K562 (cell line): ENCODE measurements around the gene SMARCC1. TPM values are rescaled to one million over a fixed set of nuclear protein-coding genes. Genes with fewer than 3 reads are reported as not detected.

Experiments
- ATF7 ChIP-seq: fragments of 450-650 bp; IDR thresholded peaks from 2 replicates; pipeline ENCODE4 v1.7.1; 2014; ENCODE audit warnings: mild to moderate bottlenecking, moderate library complexity
- CTCF ChIP-seq, 3 experiments: IDR thresholded peaks in 2 of 3; conservative IDR thresholded peaks in 1 of 3; 2 replicates each; pipeline ENCODE4 v1.5.1; 2011 to 2012; ENCODE audit warnings: low read length in 3 of 3, mild to moderate bottlenecking in 3 of 3, control low read depth in 2 of 3, improper control_type of control experiment in 1 of 3, inconsistent platforms in 1 of 3, low read depth in 1 of 3, mixed read lengths in 1 of 3, moderate library complexity in 1 of 3; ENCODE audit not compliant: insufficient read depth in 2 of 3
- DEAF1 ChIP-seq: fragments of 450-650 bp; formaldehyde crosslinking; IDR thresholded peaks from 2 replicates; pipeline ENCODE4 v1.4.0; 2020; ENCODE audit warnings: mild to moderate bottlenecking, moderate library complexity
- E2F5 ChIP-seq: sonication (generic); formaldehyde crosslinking; IDR thresholded peaks from 2 replicates; pipeline ENCODE4 v1.8.0; 2022; ENCODE audit warnings: mild to moderate bottlenecking, missing genetic modification reagents
- ERF ChIP-seq: fragments of 450-650 bp; formaldehyde crosslinking; IDR thresholded peaks from 2 replicates; pipeline ENCODE4 v1.4.0; 2020; ENCODE audit warnings: mild to moderate bottlenecking, mixed read lengths
- ETV5 ChIP-seq: sonication (generic); formaldehyde crosslinking; IDR thresholded peaks from 2 replicates; pipeline ENCODE4 v1.4.0; 2020; ENCODE audit warnings: low read depth, mild to moderate bottlenecking, missing genetic modification reagents
- FIP1L1 ChIP-seq: fragments of 200-400 bp; formaldehyde crosslinking; IDR thresholded peaks from 2 replicates; pipeline ENCODE4 v1.6.1; 2018; ENCODE audit warnings: mild to moderate bottlenecking, low read depth, low read length; ENCODE audit not compliant: poor library complexity, severe bottlenecking
- KAT2B ChIP-seq: IDR thresholded peaks from one replicate; pipeline ENCODE4 v1.6.1; 2012; ENCODE audit warnings: low read depth, mild to moderate bottlenecking, control low read depth, inconsistent platforms, low read length, moderate library complexity
- KLF13 ChIP-seq: fragments of 450-650 bp; IDR thresholded peaks from 2 replicates; pipeline ENCODE4 v1.6.1; 2016; ENCODE audit warnings: missing genetic modification characterization, low read depth, mild to moderate bottlenecking, missing compliant biosample characterization, moderate library complexity, borderline replicate concordance
- KLF16 ChIP-seq: IDR thresholded peaks from 2 replicates; pipeline ENCODE4 v1.6.1; 2016; ENCODE audit warnings: antibody characterized with exemption
- MLLT1 ChIP-seq, 2 experiments: fragments of 450-650 bp; IDR thresholded peaks; 2 replicates each; pipeline ENCODE4 v1.6.1; 2016
- NCOA4 ChIP-seq: fragments of 450-650 bp; IDR thresholded peaks from 2 replicates; pipeline ENCODE4 v1.6.1; 2018; ENCODE audit warnings: mild to moderate bottlenecking; ENCODE audit not compliant: partially characterized antibody
- NCOR1 ChIP-seq: fragments of 450-650 bp; IDR thresholded peaks from 2 replicates; pipeline ENCODE4 v1.6.1; 2016; ENCODE audit warnings: mild to moderate bottlenecking, moderate library complexity
- PREB ChIP-seq: sonication (generic); formaldehyde crosslinking; IDR thresholded peaks from 2 replicates; pipeline ENCODE4 v1.8.1; 2023; ENCODE audit warnings: mild to moderate bottlenecking, missing genetic modification reagents
- SAP30 ChIP-seq: fragments of 200-600 bp; sonication (generic); IDR thresholded peaks from 2 replicates; pipeline ENCODE4 v1.6.1; 2012; ENCODE audit warnings: borderline replicate concordance, low read depth, mild to moderate bottlenecking, moderate library complexity, low read length, control low read depth, inconsistent platforms; ENCODE audit not compliant: insufficient read depth, poor library complexity, severe bottlenecking
- SREBF1 ChIP-seq: fragments of 150-350 bp; IDR thresholded peaks from 2 replicates; pipeline ENCODE4 v1.6.1; 2014; ENCODE audit warnings: antibody characterized with exemption, low read depth, low read length, borderline replicate concordance
- U2AF1 ChIP-seq: fragments of 200-400 bp; formaldehyde crosslinking; optimal IDR thresholded peaks from 2 replicates; pipeline ENCODE3; 2017; ENCODE audit warnings: mild to moderate bottlenecking, low read depth, low read length, moderate library complexity
- ZKSCAN8 ChIP-seq: fragments of 200-800 bp; sonication (Bioruptor generic); IDR thresholded peaks from 2 replicates; pipeline ENCODE4 v1.6.1; 2016; ENCODE audit warnings: missing genetic modification characterization, missing compliant biosample characterization
- ZNF77 ChIP-seq: fragments of 250-450 bp; sonication (Bioruptor Pico); IDR thresholded peaks from 2 replicates; pipeline ENCODE4 v1.5.0; 2020
- polyA plus RNA-seq, 8 experiments: library from polyadenylated mRNA; depleted of rRNA in 4 of 8; stranded (reverse) in 5 of 8; unstranded in 3 of 8; fragments of >200 nt; fragmentation: Nextera tagmentation in 2 of 8; fragmentation: Illumina TruSeq in 1 of 8; extraction: Ambion mirVana in 2 of 8; extraction: Trizol in 1 of 8; gene quantifications; 2 replicates each; pipeline versions ENCODE4 v1.2.1 to v1.2.3, GENCODE V29; 2011 to 2014; ENCODE audit warnings: inconsistent platforms in 1 of 8, missing spikeins in 1 of 8
- total RNA-seq, 7 experiments: library from RNA; depleted of rRNA in 6 of 7; stranded (reverse); fragments of >200 nt in 6 of 7; fragmentation: Illumina TruSeq in 2 of 7; extraction: Trizol in 2 of 7; gene quantifications; 2 replicates each; pipeline versions ENCODE4 v1.2.1 to v1.2.3, GENCODE V29; 2011 to 2021; ENCODE audit warnings: low replicate concordance in 1 of 7

SMARCC1 gene
- total and polyA plus RNA-seq, 9 of the 15 experiments (the other 6 are each of a cell fraction or from before 2014, with no cell fraction given): 20.7 to 199 (median 66.0) TPM

GRCh38 chr3:47824541-47825473 lies 43.1 kb upstream of the SMARCC1 start (continued):
- TF ChIP-seq ATF7 (peak; percentile 80), KAT2B (peak; percentile 66), ZNF77 (CRISPR knock-in tag) (no peak), NCOA4 (no peak), E2F5 (CRISPR knock-in tag) (peak; percentile 82; the same call in 1 of the 2 replicates), CTCF (IDR thresholded peaks at IDR 0.05 in 2 of 3, conservative IDR thresholded peaks at IDR 0.05 in 1 of 3; ENCODE audit: insufficient read depth in 2 of 3, low read depth in 1 of 3, low read length in 3 of 3) (peak; percentile 90 to 94 (median 90)), PREB (peak; percentile 49; the same call in 1 of the 2 replicates), KLF13 (peak; percentile 35; the same call in 1 of the 2 replicates), DEAF1 (CRISPR knock-in tag) (peak; percentile 28; the same call in 1 of the 2 replicates), ZKSCAN8 (CRISPR knock-in tag) (no peak), SAP30 (peak; percentile 90), FIP1L1 (peak; percentile 98), U2AF1 (peak; percentile 100), ERF (CRISPR knock-in tag) (peak; percentile 88), KLF16 (no peak), MLLT1 (IDR thresholded peaks at IDR 0.05) (peak in 1 of 2 experiments; percentile 29; a peak in 1 of 4 replicates), NCOR1 (peak; percentile 33; the same call in 1 of the 2 replicates), SREBF1 (no peak), ETV5 (peak; percentile 19; the same call in 1 of the 2 replicates)
